DLD1 (cell line): ENCODE results near the gene DCDC2B.

ENCODE experiments used
- in situ Hi-C: cut with HindIII; loops from 2 replicates; pipeline ENCODE4 v1.10.0; 2017; ENCODE audit warnings: low sequenced_read_pairs

Gene DCDC2B

GRCh38 chr1:32221980-32222755 is 13.3 kb downstream of the DCDC2B start, which contains the start of the genes EIF3I and TMEM234:
TSS of gene EIF3I (plus strand) at chr1:32222407. CDS start at chr1:32222442, 35 bp downstream.
TSS of gene TMEM234 (minus strand) at chr1:32222353. CDS start at chr1:32222322, 31 bp downstream.
- in situ Hi-C loops = no loop called here

DNA sequence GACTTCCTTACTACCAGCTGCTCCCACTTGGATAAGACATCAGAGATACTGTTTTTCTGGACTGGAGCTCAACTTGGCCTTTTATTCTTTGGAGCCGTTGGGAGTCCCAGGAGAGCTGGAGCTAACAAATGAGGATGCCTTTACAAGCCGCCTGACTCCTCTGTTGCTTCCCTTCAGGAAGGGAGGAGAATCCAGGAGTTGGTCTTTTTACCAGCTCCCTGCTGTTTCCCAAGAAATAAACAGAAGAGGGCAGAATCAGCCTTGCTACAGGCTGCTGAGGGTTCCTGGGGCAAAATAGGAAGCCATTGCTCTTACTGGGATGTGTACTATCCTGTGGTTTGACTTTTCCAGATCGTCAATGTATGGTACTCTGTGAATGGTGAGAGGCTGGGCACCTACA is 14.8 kb downstream of the DCDC2B start:
- in situ Hi-C loops = no loop called here

- in situ Hi-C loops = no loop called here
Observed at GRCh38 chr1:32224285-32224684, 15.4 kb downstream of the DCDC2B start.

- in situ Hi-C loops = no loop called here
Observed at GRCh38 chr1:32228771-32229170, 19.9 kb downstream of the DCDC2B start.

DNA sequence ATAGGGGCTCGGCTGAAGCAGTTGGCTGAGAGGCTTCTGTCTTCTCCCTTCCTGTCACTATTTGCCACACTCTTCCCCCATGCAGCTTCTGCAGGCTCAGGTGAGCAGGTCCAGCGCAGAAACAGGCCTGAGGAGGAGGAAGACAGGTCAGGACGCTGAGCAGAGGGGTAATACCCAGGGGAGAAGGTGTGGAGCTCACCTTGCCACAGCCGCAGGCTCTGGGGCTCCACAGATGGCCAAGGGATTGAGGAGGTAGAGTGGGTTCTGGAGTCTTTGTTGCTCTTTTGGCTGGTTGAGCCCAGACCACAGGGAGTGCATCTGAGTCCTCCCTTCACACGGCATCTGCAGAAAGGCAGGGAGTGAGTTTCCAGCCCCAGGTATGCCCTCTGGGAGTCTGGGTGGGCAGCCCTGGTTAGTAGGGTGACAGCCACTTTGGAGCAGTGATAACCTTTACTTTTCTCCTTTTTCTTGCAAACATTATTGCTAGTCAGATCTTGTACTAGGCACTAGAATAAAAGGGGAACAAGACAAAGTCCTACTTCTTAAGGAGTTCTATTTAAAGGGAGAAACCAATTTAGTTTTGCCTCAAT is 23.0 kb downstream of the DCDC2B start:
- in situ Hi-C loops = no loop called here

DNA sequence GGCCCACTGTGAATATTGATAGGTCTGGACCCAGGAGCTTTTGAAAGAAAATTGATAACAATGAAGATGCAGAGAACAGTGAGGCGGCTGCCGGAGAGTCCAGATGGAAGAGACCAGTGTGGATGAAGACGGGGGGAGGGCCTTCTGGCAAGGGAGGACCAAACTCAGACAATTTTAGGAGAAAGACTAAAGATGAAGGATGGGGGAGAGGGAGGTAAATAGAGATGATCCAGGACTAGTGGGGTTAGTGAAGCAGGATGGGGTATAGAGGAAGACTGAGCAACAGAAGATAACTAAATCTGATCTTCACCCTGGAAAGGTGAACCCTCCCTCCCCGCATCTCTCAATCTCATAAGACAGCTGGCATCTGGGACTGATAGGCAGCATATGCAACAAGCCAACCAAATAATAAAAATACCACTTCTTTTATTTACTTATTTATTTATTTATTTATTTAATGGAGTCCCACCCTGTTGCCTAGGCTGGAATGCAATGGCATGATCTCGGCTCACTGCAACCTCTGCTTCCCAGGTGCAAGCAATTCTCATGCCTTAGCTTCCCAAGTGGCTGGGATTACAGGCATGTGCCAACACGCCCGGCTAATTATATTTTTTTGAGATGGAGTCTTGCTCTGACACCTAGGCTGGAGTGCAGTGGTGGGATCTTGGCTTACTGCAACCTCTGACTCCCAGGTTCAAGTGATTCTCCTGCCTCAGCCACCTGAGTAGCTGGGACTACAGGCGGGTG is 23.8 kb downstream of the DCDC2B start:
- in situ Hi-C loops = no loop called here

GRCh38 chr1:32234792-32235191 is 25.9 kb downstream of the DCDC2B start:
- in situ Hi-C loops = no loop called here

- in situ Hi-C loops = no loop called here
Observed at GRCh38 chr1:32239337-32239736, 30.4 kb downstream of the DCDC2B start.

- in situ Hi-C loops = no loop called here
Observed at GRCh38 chr1:32239790-32240139, 30.9 kb downstream of the DCDC2B start.

DNA sequence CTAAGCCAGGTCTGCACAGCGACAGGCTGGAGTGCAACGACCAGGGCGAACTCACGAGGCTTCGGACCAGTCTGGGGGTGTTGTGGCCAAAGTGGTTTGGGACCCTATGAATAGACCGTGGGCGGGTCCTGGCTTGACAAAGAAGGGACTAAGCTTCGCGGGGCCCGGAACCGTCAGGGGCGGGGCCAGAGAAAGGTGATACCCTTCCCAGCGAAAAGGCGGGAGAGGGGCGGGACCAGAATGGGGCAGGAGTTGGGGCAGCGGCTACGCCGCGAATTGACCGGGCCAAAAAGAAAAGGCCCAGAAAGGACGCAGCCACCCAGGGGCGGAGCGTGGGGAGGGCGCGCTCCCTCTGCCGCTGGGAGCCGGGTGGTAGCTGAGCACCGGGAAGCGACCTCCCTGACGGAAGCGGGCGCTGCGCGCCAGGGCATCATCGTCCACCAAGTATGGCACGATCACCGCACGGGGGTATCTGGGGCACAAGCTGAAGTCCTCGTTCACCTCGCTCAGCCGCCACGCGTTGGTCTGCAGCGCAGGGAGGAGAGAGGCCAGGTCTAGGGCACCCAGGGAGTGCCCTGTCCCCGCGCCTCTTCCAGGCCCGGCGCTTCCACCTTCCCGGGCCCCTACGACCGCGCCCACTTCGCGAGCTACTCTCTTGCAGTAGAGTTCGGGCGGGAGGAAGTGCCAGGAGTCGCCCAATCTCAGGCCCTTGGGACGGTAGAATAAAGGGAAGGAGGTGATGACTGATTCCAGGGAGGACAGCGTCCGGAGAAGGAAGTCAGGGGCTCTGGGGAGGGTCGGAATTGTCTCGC is 31.5 kb downstream of the DCDC2B start:
- in situ Hi-C loops = no loop called here

DNA sequence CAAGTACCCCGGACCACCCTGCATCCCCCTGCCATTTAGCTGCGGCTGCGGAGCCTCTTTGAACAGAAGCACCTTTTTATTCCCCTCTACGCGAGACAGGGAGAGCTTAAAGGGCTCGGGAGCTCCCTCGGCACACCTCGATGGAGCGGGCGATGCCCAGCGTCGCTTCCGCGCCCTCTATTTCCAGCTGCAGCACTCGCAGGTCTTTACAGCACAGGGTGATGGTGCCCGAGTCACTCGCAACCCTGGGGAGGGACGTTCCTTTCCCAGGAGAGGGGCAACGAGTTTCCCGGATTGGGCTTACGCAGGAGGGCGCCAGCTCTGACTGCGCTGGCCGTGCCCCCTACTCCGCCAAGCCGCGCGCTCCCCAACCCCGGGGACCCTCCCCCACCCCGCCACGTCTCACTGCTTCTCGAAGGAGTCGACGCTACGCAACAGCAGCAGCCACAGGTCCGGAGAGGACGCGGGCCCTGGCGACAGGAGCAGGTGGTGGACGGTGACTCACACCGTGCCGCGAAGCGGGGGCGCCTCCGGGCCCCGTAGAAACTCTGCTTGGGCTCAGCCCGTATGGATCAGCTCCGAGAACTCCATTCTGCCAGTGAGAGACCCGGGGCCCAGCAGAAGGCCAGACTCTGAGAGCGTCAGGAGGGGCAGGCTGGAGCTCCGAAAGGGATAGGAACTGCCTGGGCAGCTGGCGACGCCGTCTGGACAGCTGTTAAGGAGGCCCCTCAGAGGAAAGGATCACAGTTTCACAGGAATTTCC is 32.3 kb downstream of the DCDC2B start:
- in situ Hi-C loops = no loop called here

DNA sequence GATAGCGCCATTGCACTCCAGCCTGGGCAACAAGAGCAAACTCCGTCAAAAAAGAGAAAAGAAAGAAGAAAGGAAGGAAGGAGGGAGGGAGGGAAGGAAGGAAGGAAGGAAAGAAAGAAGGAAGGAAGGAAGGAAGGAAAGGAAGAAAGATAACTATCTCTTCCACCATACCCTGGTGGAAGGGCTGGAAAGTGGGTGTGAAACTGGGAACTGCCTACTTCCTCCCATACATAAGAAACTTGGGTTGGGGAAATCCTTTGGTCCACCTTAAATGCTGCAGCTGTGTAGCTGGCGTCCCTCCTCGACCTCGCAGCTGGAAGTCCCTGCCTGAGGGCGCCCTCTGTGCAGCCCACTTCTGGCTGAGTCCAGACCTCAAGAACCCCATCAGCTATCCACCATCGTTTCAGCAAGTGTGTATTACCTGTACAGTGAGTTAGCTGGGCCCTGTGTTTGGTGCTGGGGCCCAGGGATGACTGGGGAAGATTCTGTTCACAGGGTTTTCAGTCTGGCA is 33.5 kb downstream of the DCDC2B start:
- in situ Hi-C loops = no loop called here

DNA sequence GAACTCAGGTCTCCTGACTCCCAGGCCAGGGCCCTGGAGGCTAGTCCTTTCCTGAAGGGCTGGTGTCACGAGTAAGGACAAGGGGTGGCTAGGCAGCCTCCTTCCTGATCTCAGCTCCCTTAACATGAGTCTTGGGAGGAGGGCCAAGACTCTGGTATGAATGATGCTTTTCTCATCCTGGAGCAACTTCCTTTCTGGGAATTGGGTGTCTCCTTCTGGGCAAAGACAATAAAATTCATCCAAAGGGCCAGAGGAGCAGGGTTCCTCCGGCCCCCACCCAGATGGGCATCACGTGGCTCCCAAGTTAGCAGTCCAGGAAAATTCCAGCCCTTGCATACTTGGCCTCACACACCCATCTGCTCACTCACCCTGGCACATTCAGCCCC is 38.0 kb downstream of the DCDC2B start, which contains the start of gene FAM167B:
Gene FAM167B, plus strand, starts transcription at position 335 of the 386 bp plus-strand sequence. CDS start 200 bp downstream, outside the sequence.
- in situ Hi-C loops = no loop called here

DNA sequence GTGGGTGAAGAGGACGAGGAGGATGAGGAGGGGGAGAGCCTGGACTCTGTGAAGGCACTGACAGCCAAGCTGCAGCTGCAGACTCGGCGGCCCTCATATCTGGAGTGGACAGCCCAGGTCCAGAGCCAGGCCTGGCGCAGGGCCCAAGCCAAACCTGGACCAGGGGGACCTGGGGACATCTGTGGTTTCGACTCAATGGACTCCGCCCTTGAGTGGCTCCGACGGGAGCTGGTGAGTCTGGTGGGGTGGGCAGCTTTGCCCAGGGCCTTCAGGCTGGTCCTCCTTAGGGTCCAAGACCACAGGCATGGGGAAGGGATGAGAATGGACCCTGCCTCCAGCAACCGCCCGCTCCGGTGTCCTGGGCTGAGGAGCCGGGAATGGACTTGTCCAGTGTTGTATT is 38.6 kb downstream of the DCDC2B start:
- in situ Hi-C loops = no loop called here

DNA sequence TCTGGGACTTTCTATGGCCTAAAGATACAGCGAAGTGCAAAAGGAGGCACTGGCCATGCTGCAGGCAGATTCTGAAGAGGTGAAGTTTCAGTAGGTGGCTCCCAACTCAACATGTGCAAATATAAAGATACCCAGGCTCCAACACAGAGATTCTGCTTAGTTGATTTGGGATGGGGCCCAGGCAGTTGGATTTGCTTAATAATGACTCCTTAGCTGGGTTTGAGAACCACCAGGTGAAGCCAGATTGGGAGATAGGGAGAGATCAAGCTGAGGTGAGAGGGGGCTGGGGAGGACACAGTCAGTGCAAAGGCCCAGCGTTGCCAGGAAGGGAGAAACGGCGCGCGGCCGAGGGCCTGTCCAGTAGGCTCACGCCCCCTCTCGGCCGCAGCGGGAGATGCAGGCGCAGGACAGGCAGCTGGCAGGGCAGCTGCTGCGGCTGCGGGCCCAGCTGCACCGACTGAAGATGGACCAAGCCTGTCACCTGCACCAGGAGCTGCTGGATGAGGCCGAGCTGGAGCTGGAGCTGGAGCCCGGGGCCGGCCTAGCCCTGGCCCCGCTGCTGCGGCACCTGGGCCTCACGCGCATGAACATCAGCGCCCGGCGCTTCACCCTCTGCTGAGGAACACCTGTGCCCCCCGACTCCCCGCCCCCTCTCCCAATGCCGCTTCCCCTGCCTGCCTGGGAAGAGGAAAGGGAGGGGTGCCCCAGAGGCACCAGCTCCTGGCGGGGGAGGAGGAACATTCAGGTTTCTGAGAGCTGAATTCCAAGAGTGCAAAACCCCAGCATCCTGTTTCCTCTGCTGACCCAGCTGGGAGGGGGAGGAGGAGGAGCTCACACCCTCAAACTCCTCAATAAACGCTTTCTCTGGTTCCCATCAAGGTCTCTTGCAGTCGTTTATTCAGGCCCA is 39.3 kb downstream of the DCDC2B start:
- in situ Hi-C loops = no loop called here

DNA sequence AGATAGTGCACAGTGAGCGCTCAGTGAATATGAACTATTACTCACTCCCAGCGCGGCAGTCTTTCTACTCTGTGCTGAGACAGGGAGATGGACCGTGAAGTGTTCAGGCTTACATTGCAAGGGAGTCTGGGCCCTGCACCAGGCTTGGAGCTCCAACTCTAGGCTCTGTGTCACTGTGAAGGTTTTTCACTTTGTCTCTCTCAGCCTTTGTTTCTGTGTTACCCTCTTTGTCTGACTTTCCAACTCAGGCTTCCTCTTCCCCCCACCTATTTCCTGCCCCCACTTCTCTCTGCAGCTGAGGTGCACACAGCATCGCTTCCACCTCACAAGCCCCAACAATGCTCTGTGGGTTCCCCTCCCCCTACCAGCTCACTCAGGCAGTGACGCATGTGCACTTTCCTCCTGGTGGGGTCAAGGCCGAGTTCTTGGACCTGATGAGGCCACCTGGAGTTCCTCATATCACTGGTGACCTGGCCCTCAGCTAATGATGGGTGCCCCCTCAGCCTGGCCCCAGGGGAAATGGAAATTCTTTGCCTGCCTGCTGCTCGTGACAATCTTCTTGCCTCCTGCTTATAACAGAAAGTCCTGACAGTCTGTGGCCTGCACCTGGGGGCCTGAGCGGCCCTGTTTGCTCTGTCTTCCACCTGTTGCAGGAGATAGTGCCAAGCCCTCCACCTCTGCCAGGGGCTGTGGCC is 41.1 kb downstream of the DCDC2B start:
- in situ Hi-C loops = no loop called here

DNA sequence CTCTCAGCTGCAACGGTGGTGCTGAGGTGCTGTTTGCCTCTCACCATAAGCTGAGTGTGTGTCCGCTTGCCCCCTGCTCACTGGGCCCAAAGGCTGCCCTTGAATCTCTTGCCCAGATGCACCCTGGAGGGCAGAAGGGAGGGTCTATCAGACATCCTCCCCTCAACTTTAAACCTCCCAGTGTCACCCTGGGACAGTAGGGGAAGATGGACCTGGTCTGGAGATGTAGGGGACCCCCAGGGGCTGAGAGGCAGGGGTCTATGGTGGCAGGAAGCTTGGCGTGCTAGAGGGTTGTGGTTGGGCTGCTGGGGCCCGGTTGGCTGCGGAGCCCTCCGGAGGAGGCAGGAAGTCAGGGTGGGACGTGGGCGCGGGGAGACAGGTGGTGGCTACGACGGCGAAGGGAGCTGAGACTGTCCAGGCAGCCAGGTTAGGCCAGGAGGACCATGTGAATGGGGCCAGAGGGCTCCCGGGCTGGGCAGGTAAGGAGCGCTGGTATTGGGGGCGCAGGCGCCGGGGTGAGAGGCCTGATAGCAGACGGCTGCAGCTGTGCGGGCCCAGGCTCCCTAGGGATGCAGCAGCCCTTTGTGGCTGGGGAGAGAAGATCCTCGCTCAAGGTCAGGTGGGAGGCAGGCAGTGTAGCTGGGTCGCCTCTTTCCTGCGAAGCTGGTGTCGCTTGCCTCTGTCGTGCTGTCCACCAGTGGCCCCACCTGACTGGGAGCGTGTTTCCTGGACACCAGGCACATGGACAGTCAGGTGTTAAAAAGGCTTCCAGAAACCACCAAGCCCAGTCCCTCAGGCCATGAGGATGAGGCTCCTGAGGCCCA is 42.2 kb downstream of the DCDC2B start, which contains the start of gene LCK:
Gene LCK, plus strand, starts transcription at position 373 of the 824 bp plus-strand sequence. CDS start 23,065 bp downstream, outside the sequence.
- in situ Hi-C loops = no loop called here
